GM12892 (cell line): ENCODE measurements around the gene MAT1A.

Source experiments
- POLR2A ChIP-seq: IDR thresholded peaks from 2 replicates; pipeline ENCODE4 v1.6.1; 2011; ENCODE audit warnings: low read depth, low read length, control low read depth
- POLR2AphosphoS5 ChIP-seq: IDR thresholded peaks from 2 replicates; pipeline ENCODE4 v1.6.1; 2011; ENCODE audit warnings: low read depth, low read length, control low read depth
- TAF1 ChIP-seq: IDR thresholded peaks from 2 replicates; pipeline ENCODE4 v1.6.1; 2011; ENCODE audit warnings: low read depth, mild to moderate bottlenecking, control low read depth, low read length, borderline replicate concordance

DNA sequence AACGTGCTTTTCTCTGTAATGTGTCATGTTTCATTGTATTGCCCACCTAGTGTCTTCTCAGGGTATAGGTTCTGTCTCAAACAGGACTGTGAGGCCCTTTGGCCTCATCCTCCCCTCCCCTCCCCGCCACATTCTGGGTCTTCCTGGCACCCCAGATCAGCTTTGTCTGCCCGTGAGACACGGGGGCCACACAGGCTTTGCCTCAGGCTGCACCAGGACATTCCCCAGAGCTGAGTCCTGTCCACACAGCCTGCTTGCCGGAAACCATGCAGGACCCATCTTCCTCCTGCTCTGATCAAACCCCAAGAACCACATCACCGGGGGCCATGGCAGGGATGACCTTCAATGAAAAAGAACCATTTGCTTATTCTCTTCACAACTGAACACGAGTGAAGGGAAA lies 18.6 kb downstream of the MAT1A start:
- no peak for TF ChIP-seq TAF1
- TF ChIP-seq POLR2AphosphoS5: no peak
- no peak for TF ChIP-seq POLR2A
